ENCODE results near the gene TRMT61A. TPM values are rescaled to one million over a fixed set of nuclear protein-coding genes. Genes with fewer than 3 reads are reported as not detected.

Gene TRMT61A
- total RNA-seq, 1 experiment from 2014 or later, result 19.9 TPM

DNA sequence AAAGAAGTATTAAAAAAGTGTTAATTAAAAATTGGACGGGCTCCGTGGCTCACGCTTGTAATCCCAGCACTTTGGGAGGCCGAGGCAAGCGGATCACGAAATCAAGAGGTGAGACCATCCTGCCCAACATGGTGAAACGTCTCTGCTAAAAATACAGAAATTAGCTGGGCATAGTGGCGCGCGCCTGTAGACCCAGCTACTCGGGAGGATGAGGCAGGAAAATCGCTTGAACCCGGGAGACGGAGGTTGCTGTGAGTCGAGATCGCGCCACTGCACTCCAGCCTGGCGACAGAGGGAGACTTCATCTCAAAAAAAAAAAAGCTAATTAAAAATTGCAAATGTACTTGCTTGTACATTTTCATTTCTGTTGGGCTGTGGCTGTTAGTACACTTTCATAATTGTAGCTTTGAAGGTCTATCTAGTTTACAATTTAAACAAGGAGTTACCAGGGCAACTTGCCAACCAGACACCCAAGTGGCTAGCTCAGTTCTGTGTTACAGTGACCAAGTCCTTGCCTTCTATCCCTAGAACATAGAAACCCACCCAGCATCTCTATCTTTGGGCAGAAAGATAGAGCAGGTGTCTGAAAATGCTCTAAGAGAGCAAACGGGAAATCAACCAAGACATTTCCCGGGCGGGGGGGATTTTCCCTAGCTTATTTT lies 35.0 kb downstream of the TRMT61A start:
- DNase-seq (ENCODE audit: low read depth, low spot score), result no peak
- in situ Hi-C loops (cut with HindIII; ENCODE audit: low pct_unique_long_range_greater_than_20kb, low sequenced_read_pairs), result no loop called here

- no peak for DNase-seq (ENCODE audit: low read depth, low spot score)
- in situ Hi-C loops (cut with HindIII; ENCODE audit: low pct_unique_long_range_greater_than_20kb, low sequenced_read_pairs), result no loop called here
Measured at GRCh38 chr14:103568952-103569351, 40.0 kb downstream of the TRMT61A start.

DNA sequence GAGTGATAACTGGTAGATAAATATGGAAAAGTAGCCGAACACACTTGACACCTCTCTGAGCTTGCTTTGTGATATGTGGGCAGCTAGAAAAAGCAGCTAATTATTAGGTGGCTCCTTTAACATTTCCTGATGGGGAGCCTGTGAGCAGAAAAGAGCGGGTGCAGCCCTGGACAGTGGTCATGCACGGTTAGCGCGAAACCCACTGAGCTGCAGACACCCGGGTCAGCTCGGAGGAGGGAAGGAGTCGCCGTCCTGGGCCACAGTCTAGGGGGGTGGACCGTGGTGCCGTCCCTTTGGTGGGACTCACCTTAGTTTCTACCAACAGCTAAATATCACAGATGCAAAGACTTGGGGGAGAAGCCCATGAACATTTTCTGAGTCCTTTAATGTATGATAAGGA lies 40.4 kb downstream of the TRMT61A start:
- in situ Hi-C loops (cut with HindIII; ENCODE audit: low pct_unique_long_range_greater_than_20kb, low sequenced_read_pairs), result no loop called here
- no peak for DNase-seq (ENCODE audit: low read depth, low spot score)

DNA sequence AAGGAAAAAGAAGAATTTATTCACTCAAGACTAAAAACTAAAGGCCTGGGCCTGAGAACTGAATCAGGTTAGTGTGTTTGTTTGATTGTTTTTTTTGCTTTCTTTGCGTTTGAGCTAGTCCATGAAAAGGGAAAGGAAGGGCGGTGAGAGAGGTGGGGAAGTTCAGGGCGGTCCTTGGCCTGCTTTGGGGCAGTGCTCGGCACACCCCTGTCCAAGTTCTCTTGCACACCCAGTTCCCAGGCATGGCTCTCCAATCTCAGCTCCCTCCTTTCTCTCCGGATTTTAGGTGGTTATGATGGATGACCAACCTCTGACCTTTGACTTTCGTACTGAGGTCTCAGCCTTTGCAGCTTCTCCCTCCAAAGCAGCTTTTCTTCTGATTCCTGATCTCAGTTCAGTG lies 45.1 kb downstream of the TRMT61A start:
- in situ Hi-C loops (cut with HindIII; ENCODE audit: low pct_unique_long_range_greater_than_20kb, low sequenced_read_pairs), result no loop called here
- DNase-seq (ENCODE audit: low read depth, low spot score), result no peak

- in situ Hi-C loops (cut with HindIII; ENCODE audit: low pct_unique_long_range_greater_than_20kb, low sequenced_read_pairs), result no loop called here
Measured at GRCh38 chr14:103574707-103575285, 45.8 kb downstream of the TRMT61A start.

GRCh38 chr14:103576371-103577024 lies 47.5 kb downstream of the TRMT61A start:
- DNase-seq (ENCODE audit: low read depth, low spot score), result peak; percentile 92
- in situ Hi-C loops (cut with HindIII; ENCODE audit: low pct_unique_long_range_greater_than_20kb, low sequenced_read_pairs), result no loop called here

More at GRCh38 chr14:103574707-103575285, 45.8 kb downstream of the TRMT61A start:
- no peak for DNase-seq (ENCODE audit: low read depth, low spot score)

DNA sequence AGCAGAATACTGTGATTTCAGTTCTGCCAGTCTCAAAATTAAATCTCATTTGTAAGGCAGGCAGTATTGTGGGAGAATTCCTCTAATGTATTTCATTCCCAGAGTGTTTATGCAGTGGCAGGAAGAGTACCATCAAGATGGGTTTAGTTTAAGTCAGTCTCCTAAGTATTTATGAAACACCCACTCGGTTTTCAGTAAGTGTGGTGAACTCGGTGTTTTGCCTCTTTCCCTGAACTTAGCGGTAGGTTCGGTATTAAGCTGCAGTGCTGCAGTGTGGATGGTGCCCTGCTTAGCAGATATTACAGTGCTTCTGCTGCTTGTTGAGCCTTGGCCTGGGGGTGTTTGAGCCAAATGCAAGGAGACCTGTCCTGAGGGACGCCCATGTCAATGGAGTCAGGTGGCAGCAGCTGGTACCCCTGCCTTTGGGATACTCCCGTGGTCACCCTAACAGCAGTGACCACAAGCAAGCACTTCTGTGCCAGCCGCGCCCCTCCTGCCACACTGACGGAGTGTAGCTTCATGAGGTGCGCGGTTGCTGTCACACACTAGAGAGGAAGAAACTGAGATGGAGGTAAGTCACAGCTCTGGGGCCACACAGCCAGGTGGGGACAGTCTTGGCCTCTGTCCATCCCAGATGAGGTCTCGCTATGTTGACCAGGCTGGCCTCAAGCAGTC lies 49.5 kb downstream of the TRMT61A start:
- in situ Hi-C loops (cut with HindIII; ENCODE audit: low pct_unique_long_range_greater_than_20kb, low sequenced_read_pairs), result no loop called here

GRCh38 chr14:103581206-103581605 lies 52.2 kb downstream of the TRMT61A start:
- no peak for DNase-seq (ENCODE audit: low read depth, low spot score)
- in situ Hi-C loops (cut with HindIII; ENCODE audit: low pct_unique_long_range_greater_than_20kb, low sequenced_read_pairs), result no loop called here

More for the DNA sequence above, 49.5 kb downstream of the TRMT61A start:
- no peak for DNase-seq (ENCODE audit: low read depth, low spot score)

GRCh38 chr14:103581954-103582703 lies 53.1 kb downstream of the TRMT61A start:
- in situ Hi-C loops (cut with HindIII; ENCODE audit: low pct_unique_long_range_greater_than_20kb, low sequenced_read_pairs), result no loop called here
- DNase-seq (ENCODE audit: low read depth, low spot score), result no peak

GRCh38 chr14:103584326-103584915 lies 55.4 kb downstream of the TRMT61A start:
- no peak for DNase-seq (ENCODE audit: low read depth, low spot score)
- in situ Hi-C loops (cut with HindIII; ENCODE audit: low pct_unique_long_range_greater_than_20kb, low sequenced_read_pairs), result no loop called here

Small RNA genes lying within 50 kb of the gene (small RNA-seq; reads per million reads assigned to genes)
- gene RNU4-68P (0 to 0.05 reads per million in 2 experiments), gene RNU7-160P (0 reads per million in 2 experiments)

Other genes with a start within 250 kb of the TRMT61A start
- 149 and 153 TPM in 2 replicates for gene EIF5, start 195.0 kb upstream of the TRMT61A start, total RNA-seq (2014; rRNA removed; shearing (Covaris generic))
- 57.2 and 60.6 TPM in 2 replicates for gene MARK3, start 143.8 kb upstream of the TRMT61A start, total RNA-seq (2014; rRNA removed; shearing (Covaris generic))
- 14.1 and 21.2 TPM in 2 replicates for gene CKB, start 6.4 kb upstream of the TRMT61A start, total RNA-seq (2014; rRNA removed; shearing (Covaris generic))
- gene BAG5, start 33.5 kb downstream of the TRMT61A start, total RNA-seq (2014; rRNA removed; shearing (Covaris generic)), result 25.2 and 26.9 TPM in 2 replicates
- gene COA8, start 33.8 kb downstream of the TRMT61A start, total RNA-seq (2014; rRNA removed; shearing (Covaris generic)), result 39.4 and 40.4 TPM in 2 replicates
- gene KLC1, start 100.0 kb downstream of the TRMT61A start, total RNA-seq (2014; rRNA removed; shearing (Covaris generic)), result 128 and 136 TPM in 2 replicates
- 27.7 and 33.5 TPM in 2 replicates for gene XRCC3, start 186.3 kb downstream of the TRMT61A start, total RNA-seq (2014; rRNA removed; shearing (Covaris generic))
- gene ZFYVE21, start 186.6 kb downstream of the TRMT61A start, total RNA-seq (2014; rRNA removed; shearing (Covaris generic)), result 22.1 and 33.2 TPM in 2 replicates

Data from SK-MEL-5 (cell line).